Measurements from ENCODE around the gene DDX39A.
A peak's percentile ranks its signal among the peaks of the same experiment; 100 is the strongest.
"Not testable (repeated sequence)": the region's sequence is repeated elsewhere in the genome, so short reads cannot be mapped to it uniquely, and the experiment has no call there.

Gene DDX39A

DNA sequence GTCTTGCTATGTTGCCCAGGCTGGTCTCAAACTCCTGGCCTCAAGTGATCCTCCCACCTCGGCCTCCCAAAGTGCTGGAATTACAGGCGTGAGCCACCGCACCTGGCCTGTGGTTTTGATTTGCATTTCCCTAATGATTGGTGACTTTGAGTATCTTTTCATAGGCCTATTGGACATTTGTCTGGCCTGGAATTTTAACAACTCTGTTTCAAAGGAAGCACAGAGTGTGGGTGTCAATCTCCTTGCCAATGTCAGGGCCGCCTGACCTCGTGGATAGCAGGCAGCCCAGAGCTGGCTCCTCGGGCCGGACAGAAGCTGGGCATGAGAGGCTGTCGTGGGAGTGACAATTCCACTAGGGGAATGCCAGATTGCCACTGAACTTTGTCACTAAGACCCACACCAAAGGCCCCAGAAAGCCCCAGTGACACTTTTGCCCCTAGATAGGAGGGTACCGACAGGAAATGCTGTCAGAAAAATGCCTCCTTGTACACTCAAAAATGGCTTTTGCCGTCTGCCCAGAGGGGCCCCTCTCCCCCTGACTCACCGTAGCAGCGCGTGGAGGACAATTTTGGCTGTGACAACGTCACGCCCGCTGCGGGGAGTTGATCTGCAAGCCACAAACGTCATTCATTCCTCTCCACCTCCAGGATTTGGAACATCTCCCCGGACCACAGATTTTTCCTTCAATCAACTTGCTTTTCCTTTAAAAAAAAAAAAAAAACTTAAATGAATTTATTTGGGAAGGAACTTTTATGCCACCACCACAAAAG, 49.6 kb downstream of the DDX39A start:
- Histone ChIP-seq H3K27ac (ENCODE audit: low read length) (peak overlapping the region; percentile 55), H3K9me3 (ENCODE audit: control insufficient read depth in 2 of 2, low read length in 2 of 2) (no peaks in the 10 kb centered on the region), H3K9ac (ENCODE audit: low read length in 2 of 2) (no peak overlapping the region), H3K4me1 (ENCODE audit: control insufficient read depth, insufficient read depth, low read length) (peaks cover 7% of the 10 kb centered on the region), H3K27me3 (ENCODE audit: control insufficient read depth in 1 of 2, insufficient read depth in 2 of 2, low read length in 2 of 2) (no peaks in the 10 kb centered on the region), H3K4me3 (ENCODE audit: low read length in 2 of 2) (no peak overlapping the region), H3K36me3 (ENCODE audit: control insufficient read depth in 2 of 2, insufficient read depth in 2 of 2, low read length in 2 of 2) (no peaks in the 10 kb centered on the region)

DNA sequence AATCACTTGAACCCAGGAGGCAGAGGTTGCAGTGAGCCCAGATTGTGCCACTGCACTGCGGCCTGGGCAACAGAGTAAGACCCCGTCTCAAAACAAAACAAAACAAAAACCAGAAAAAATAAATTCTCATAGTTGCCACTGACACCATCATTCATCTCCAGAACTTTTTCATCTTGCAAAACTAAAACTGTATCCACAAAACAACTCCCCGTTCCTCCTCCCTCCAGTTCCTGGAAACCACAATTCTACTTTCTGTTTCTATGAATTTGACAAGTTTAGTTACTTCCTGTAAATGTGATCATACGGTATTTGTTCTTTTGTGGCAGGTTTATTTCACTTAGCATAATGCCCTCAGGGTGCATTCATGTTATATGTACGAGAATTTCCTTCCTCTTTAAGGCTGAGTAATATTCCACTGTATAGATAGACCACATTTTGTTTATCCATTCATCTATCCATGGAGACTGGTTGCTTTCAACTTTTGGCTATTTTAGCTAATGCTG, 51.1 kb downstream of the DDX39A start:
- Histone ChIP-seq H3K36me3 (ENCODE audit: control insufficient read depth in 2 of 2, insufficient read depth in 2 of 2, low read length in 2 of 2) (no peaks in the 10 kb centered on the region), H3K4me3 (ENCODE audit: low read length in 2 of 2) (no peak overlapping the region), H3K27ac (ENCODE audit: low read length) (no peak overlapping the region), H3K27me3 (ENCODE audit: control insufficient read depth in 1 of 2, insufficient read depth in 2 of 2, low read length in 2 of 2) (no peaks in the 10 kb centered on the region), H3K9ac (ENCODE audit: low read length in 2 of 2) (no peak overlapping the region), H3K4me1 (ENCODE audit: control insufficient read depth, insufficient read depth, low read length) (peaks cover 14% of the 10 kb centered on the region), H3K9me3 (ENCODE audit: control insufficient read depth in 2 of 2, low read length in 2 of 2) (no peaks in the 10 kb centered on the region)

DNA sequence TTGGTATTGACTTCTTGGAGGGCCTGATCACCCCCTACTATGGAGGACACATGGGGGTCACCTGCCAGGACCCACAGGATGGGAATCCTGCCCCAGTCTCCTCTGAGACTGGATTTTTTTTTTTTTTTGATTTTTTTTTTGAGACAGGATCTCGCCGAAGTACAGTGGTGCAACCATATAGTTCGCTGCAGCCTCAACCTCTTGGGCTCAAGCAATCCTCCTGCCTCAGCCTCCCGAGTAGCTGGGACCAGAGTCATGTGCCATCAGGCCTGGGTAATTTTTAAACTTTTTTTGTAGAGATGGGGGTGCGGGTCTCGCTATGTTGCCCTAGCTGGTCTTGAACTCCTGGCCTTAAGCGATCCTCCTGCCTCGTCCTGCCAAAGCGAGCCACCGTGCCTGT, 52.1 kb downstream of the DDX39A start:
- Histone ChIP-seq H3K4me3 (ENCODE audit: low read length in 2 of 2) (no peak overlapping the region), H3K4me1 (ENCODE audit: control insufficient read depth, insufficient read depth, low read length) (peaks cover 15% of the 10 kb centered on the region), H3K9ac (ENCODE audit: low read length in 2 of 2) (no peak overlapping the region), H3K36me3 (ENCODE audit: control insufficient read depth in 2 of 2, insufficient read depth in 2 of 2, low read length in 2 of 2) (no peaks in the 10 kb centered on the region), H3K27ac (ENCODE audit: low read length) (no peak overlapping the region), H3K27me3 (ENCODE audit: control insufficient read depth in 1 of 2, insufficient read depth in 2 of 2, low read length in 2 of 2) (no peaks in the 10 kb centered on the region), H3K9me3 (ENCODE audit: control insufficient read depth in 2 of 2, low read length in 2 of 2) (no peaks in the 10 kb centered on the region)

DNA sequence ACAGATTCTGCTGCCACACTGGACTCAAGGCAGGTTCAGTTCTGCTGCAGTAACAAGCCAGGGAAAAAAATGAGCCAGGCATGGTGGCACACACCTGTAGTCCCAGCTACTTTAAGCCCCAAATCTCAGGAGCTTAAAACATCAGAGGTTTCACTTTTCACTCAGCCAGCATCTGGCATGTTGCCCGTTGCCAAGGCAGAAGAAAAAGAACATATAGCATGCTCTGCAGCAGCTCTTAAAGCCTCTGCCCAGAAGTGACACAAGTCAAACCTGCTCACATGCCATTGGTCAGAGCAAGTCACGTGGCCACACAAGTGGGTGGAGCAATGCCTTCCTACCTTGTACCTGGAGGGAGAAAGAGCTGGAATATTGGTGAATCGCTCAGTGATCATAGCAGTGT, 52.6 kb downstream of the DDX39A start:
- Histone ChIP-seq H3K36me3 (ENCODE audit: control insufficient read depth in 2 of 2, insufficient read depth in 2 of 2, low read length in 2 of 2) (no peaks in the 10 kb centered on the region), H3K27ac (ENCODE audit: low read length) (no peak overlapping the region), H3K9ac (ENCODE audit: low read length in 2 of 2) (peak overlapping the region in 1 of 2 donors; percentile 36), H3K4me3 (ENCODE audit: low read length in 2 of 2) (no peak overlapping the region), H3K4me1 (ENCODE audit: control insufficient read depth, insufficient read depth, low read length) (peaks cover 18% of the 10 kb centered on the region), H3K27me3 (ENCODE audit: control insufficient read depth in 1 of 2, insufficient read depth in 2 of 2, low read length in 2 of 2) (no peaks in the 10 kb centered on the region), H3K9me3 (ENCODE audit: control insufficient read depth in 2 of 2, low read length in 2 of 2) (no peaks in the 10 kb centered on the region)

GRCh38 chr19:14364098-14364443, 55.1 kb downstream of the DDX39A start:
- H3K9me3 ChIP-seq (ENCODE audit: control insufficient read depth in 2 of 2, low read length in 2 of 2), result not testable (repeated sequence)
- H3K4me3 ChIP-seq (ENCODE audit: low read length in 2 of 2), result peak overlapping the region in 1 of 2 donors; percentile 69
- peaks cover 15% of the 10 kb centered on the region for H3K4me1 ChIP-seq (ENCODE audit: control insufficient read depth, insufficient read depth, low read length)

DNA sequence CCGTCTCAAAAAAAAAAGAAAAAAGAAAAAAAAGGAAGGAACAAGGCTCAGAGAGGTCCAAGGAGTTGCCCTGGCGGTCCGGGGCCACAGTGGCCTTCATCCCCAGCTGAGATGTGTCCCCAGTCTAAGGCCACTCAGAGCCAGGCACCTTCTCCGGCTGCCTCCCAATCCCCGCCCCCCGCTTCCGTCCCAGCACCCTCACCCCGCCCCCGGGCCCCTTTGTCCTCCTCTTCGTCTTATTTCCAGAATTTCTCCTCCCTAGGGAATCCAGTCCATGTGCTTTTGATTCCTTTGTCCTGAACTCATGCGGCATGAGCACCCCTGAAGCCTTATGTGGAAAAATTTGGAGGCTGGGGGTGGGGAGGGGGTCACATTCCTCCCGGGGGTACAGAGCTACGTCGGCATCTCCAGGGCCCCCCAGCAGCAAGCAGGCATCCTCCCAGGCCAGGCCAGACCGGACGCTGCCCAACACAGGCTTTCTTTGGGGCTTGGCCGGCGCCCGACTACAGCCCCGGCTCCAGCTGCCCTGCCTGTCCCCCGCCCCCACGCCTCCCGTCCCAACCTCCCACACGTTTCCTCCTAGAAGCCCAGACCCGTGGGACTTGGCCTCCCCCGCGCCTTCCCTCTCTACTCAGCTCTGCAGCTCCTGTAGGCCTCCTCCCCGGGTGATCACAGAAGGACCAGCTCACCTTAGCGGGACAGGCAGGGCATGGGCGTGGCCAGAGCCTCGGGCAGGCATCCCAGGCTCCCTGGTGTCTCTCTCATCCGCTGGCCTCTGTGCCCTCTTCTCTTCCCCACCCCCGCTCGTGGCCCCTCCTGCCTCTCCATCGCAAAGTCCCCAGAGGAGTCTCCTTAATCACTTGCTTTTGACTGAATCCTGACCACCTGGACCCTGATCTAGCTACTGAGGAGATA, 55.7 kb downstream of the DDX39A start:
- Histone ChIP-seq H3K9ac (ENCODE audit: low read length in 2 of 2) (peak overlapping the region; percentile 62), H3K27ac (ENCODE audit: low read length) (peak overlapping the region; percentile 41), H3K4me3 (ENCODE audit: low read length in 2 of 2) (peak overlapping the region; percentile 43 to 69), H3K9me3 (ENCODE audit: control insufficient read depth in 2 of 2, low read length in 2 of 2) (no peaks in the 10 kb centered on the region), H3K4me1 (ENCODE audit: control insufficient read depth, insufficient read depth, low read length) (peaks cover 15% of the 10 kb centered on the region), H3K27me3 (ENCODE audit: control insufficient read depth in 1 of 2, insufficient read depth in 2 of 2, low read length in 2 of 2) (no peaks in the 10 kb centered on the region), H3K36me3 (ENCODE audit: control insufficient read depth in 2 of 2, insufficient read depth in 2 of 2, low read length in 2 of 2) (no peaks in the 10 kb centered on the region)

More at GRCh38 chr19:14364098-14364443, 55.1 kb downstream of the DDX39A start:
- not testable (repeated sequence) for H3K36me3 ChIP-seq (ENCODE audit: control insufficient read depth in 2 of 2, insufficient read depth in 2 of 2, low read length in 2 of 2); H3K27me3 ChIP-seq (ENCODE audit: control insufficient read depth in 1 of 2, insufficient read depth in 2 of 2, low read length in 2 of 2)
- Histone ChIP-seq H3K9ac (ENCODE audit: low read length in 2 of 2) (peak overlapping the region; percentile 62), H3K27ac (ENCODE audit: low read length) (peak overlapping the region; percentile 41)

DNA sequence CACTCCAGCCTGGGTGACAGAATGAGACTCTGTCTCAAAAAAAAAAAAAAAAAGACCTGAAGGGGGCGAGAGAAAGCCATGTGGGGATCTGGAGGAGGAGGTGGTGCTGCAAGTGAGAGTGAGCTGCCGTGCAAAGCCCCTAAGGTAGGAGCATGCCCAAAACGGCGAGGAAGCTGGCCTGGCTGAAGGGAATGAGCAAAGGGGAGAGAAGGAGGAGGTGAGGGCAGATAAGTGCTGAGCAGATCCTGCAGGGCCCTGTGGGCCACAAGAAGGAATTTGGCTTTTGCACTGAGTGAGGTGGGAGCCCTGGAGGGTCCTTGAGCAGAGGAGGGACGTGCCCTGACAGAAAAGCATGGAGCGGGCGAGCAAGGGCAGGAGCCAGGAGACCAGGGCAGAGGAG, 57.3 kb downstream of the DDX39A start:
- Histone ChIP-seq H3K36me3 (ENCODE audit: control insufficient read depth in 2 of 2, insufficient read depth in 2 of 2, low read length in 2 of 2) (no peaks in the 10 kb centered on the region), H3K27me3 (ENCODE audit: control insufficient read depth in 1 of 2, insufficient read depth in 2 of 2, low read length in 2 of 2) (no peaks in the 10 kb centered on the region), H3K4me3 (ENCODE audit: low read length in 2 of 2) (no peak overlapping the region), H3K9ac (ENCODE audit: low read length in 2 of 2) (no peak overlapping the region), H3K9me3 (ENCODE audit: control insufficient read depth in 2 of 2, low read length in 2 of 2) (no peaks in the 10 kb centered on the region), H3K27ac (ENCODE audit: low read length) (no peak overlapping the region), H3K4me1 (ENCODE audit: control insufficient read depth, insufficient read depth, low read length) (peaks cover 15% of the 10 kb centered on the region)
